Mucosa of rectum (tissue), 2 donors: Measurements from ENCODE around the gene MCTP1.

Experiments used
- H3K27ac ChIP-seq, 2 donors: one replicate each; pipeline ENCODE4 v1.7.0; 2013; ENCODE audit warnings: inconsistent platforms in 2 of 2, low read depth in 2 of 2, low read length in 2 of 2
- H3K27me3 ChIP-seq, 2 donors: one replicate each; pipeline ENCODE4 v1.7.0; 2013; ENCODE audit warnings: low read length in 2 of 2; ENCODE audit not compliant: control insufficient read depth in 2 of 2, insufficient read depth in 2 of 2
- H3K36me3 ChIP-seq, 2 donors: one replicate each; pipeline ENCODE4 v1.7.0; 2013; ENCODE audit warnings: low read length in 2 of 2; ENCODE audit not compliant: control insufficient read depth in 2 of 2, insufficient read depth in 2 of 2
- H3K4me1 ChIP-seq, 2 donors: one replicate each; pipeline ENCODE4 v1.7.0; 2013; ENCODE audit warnings: low read length in 2 of 2, mild to moderate bottlenecking in 1 of 2; ENCODE audit not compliant: control insufficient read depth in 2 of 2, insufficient read depth in 2 of 2
- H3K4me3 ChIP-seq, 2 donors: one replicate each; pipeline ENCODE4 v1.7.0; 2013; ENCODE audit warnings: low read length in 2 of 2
- H3K9ac ChIP-seq, 2 donors: one replicate each; pipeline ENCODE4 v1.7.0; 2013; ENCODE audit warnings: low read length in 2 of 2, low read depth in 1 of 2, mild to moderate bottlenecking in 1 of 2
- H3K9me3 ChIP-seq, 2 donors: one replicate each; pipeline ENCODE4 v1.7.0; 2013; ENCODE audit warnings: low read length in 2 of 2; ENCODE audit not compliant: control insufficient read depth in 2 of 2
- donor health status: healthy.
- donor health status: Normal muscosa, but diverticular disease.

MCTP1 gene

GRCh38 chr5:95194856-95195255 is 90.0 kb downstream of the MCTP1 start:
- no peaks in the 10 kb centered on the region for H3K9me3 ChIP-seq

DNA sequence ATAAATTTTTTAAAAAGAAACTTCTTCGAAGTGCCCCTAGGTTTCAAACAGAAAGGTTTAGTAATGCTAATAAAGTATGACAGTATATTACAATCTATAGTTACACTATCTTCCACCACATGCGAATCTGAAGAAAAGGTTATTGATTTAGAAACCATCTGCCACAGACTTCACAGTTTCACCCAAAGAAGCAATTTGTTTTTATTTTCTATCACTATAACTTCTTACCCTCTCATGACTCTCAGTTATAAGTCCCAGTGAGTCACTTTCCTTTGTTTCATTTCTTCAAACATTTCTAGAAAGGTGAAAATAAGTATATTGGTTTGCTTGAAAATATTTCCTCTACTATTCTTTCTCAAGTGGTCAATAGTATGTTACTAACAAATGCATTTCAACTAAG is 93.6 kb downstream of the MCTP1 start:
- no peak overlapping the region for H3K9ac ChIP-seq
- no peaks in the 10 kb centered on the region for H3K4me1 ChIP-seq
- H3K4me3 ChIP-seq, result no peak overlapping the region
- no peaks in the 10 kb centered on the region for H3K9me3 ChIP-seq
- H3K36me3 ChIP-seq, result no peaks in the 10 kb centered on the region
- no peak overlapping the region for H3K27ac ChIP-seq
- H3K27me3 ChIP-seq, result no peaks in the 10 kb centered on the region

More at GRCh38 chr5:95194856-95195255, 90.0 kb downstream of the MCTP1 start:
- H3K4me1 ChIP-seq, result no peaks in the 10 kb centered on the region
- H3K4me3 ChIP-seq, result no peak overlapping the region
- no peaks in the 10 kb centered on the region for H3K36me3 ChIP-seq
- H3K9ac ChIP-seq, result no peak overlapping the region
- H3K27ac ChIP-seq, result no peak overlapping the region
- H3K27me3 ChIP-seq, result no peaks in the 10 kb centered on the region

DNA sequence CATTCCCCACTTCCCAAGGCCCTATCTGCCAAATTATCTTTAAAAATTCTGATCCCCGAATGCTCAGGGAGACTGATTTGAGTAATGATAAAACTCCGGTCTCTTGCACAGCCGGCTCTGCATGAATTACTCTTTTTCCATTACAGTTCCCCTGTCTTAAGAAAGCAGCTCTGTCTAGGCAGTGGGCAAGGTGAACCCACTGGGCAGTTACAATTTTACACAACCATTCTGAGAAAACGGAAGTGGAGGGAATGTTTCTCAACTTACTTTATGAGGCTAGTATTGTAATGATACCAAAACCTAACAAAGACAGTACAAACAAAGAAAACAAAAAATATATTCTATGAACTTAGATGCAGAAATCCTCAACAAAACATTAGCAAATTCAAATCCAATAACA is 100.0 kb downstream of the MCTP1 start:
- H3K4me1 ChIP-seq, result no peaks in the 10 kb centered on the region
- H3K9ac ChIP-seq, result no peak overlapping the region
- H3K9me3 ChIP-seq, result no peaks in the 10 kb centered on the region
- no peaks in the 10 kb centered on the region for H3K36me3 ChIP-seq
- H3K27me3 ChIP-seq, result no peaks in the 10 kb centered on the region
- no peak overlapping the region for H3K27ac ChIP-seq
- no peak overlapping the region for H3K4me3 ChIP-seq

- H3K27ac ChIP-seq, result no peak overlapping the region
- H3K4me3 ChIP-seq, result no peak overlapping the region
- H3K9ac ChIP-seq, result no peak overlapping the region
- H3K36me3 ChIP-seq, result no peaks in the 10 kb centered on the region
- H3K9me3 ChIP-seq, result no peaks in the 10 kb centered on the region
- H3K27me3 ChIP-seq, result no peaks in the 10 kb centered on the region
- no peaks in the 10 kb centered on the region for H3K4me1 ChIP-seq
Observed at GRCh38 chr5:95181644-95182043, 103.2 kb downstream of the MCTP1 start.

DNA sequence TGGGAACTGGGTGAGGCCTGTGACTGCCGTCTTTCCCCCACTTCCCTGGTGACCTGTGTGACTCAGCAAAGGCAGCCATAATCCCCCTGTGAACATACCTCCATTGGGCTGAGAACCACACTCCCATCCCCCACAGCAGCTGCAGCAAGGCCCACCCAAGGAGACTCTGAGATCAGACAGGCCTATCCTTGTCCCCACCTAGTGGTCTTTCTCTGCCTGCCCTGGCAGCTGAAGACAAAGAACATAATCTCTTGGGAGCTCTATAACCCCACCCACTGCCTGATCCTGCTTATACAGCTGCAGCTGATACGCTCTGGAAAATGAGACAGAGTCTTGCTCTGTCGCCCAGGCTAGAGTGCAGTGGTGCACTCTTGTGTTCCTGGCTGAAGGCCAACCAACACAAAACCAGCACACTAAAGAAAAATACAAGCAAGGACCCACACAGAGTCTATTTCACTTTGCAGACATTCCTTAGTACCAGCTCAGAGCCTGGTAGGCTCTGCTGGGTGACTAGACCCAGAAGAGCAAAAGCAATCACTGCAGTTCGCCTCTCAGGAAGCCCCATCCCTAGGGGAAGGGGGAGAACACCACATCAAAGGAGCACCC is 106.7 kb downstream of the MCTP1 start:
- H3K9me3 ChIP-seq, result no peaks in the 10 kb centered on the region
- no peaks in the 10 kb centered on the region for H3K36me3 ChIP-seq
- no peak overlapping the region for H3K9ac ChIP-seq
- H3K27me3 ChIP-seq, result no peaks in the 10 kb centered on the region
- no peaks in the 10 kb centered on the region for H3K4me1 ChIP-seq
- H3K27ac ChIP-seq, result no peak overlapping the region
- no peak overlapping the region for H3K4me3 ChIP-seq

DNA sequence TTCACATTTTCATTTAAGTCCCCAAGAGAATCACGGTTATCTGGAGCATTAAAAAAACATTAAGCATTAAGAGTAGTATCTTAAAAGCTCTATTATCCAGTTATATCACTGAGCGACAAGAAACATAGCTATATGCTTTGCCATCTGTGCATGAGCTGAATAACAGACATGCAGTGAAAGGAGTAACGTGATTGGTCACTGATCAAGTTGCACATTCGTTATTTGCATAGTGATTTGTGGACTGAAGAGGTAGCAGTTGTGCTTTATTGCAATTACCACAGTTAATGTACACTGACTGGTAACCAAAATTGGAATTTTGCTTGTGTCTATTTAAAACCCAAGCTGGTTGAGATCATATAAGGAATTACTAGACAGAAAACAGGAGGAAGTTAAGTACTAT is 107.4 kb downstream of the MCTP1 start:
- Histone ChIP-seq H3K4me3 (no peak overlapping the region), H3K27me3 (no peaks in the 10 kb centered on the region), H3K9ac (no peak overlapping the region), H3K36me3 (no peaks in the 10 kb centered on the region), H3K9me3 (no peaks in the 10 kb centered on the region), H3K27ac (no peak overlapping the region), H3K4me1 (no peaks in the 10 kb centered on the region)

DNA sequence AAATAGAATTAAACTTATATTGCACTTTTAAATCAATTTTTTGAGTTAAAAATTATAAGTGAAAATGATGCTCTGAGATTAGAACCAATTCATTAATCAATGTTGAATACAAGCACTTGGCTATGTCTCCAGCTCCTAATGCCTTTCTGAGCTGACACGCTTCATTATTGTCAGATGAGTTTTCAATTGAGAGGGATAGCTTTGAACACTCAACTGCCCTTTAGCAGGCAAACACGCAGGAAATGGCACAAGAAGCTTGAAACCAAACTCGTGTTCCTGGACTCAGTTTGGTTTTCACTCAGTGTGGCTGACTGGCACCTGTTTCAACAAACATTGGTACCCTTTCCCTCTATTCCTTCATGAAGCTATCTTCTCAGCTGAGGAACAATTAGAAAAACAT is 109.8 kb downstream of the MCTP1 start:
- Histone ChIP-seq H3K9me3 (no peaks in the 10 kb centered on the region), H3K4me1 (no peaks in the 10 kb centered on the region), H3K36me3 (no peaks in the 10 kb centered on the region), H3K27me3 (no peaks in the 10 kb centered on the region), H3K9ac (no peak overlapping the region), H3K4me3 (no peak overlapping the region), H3K27ac (no peak overlapping the region)

DNA sequence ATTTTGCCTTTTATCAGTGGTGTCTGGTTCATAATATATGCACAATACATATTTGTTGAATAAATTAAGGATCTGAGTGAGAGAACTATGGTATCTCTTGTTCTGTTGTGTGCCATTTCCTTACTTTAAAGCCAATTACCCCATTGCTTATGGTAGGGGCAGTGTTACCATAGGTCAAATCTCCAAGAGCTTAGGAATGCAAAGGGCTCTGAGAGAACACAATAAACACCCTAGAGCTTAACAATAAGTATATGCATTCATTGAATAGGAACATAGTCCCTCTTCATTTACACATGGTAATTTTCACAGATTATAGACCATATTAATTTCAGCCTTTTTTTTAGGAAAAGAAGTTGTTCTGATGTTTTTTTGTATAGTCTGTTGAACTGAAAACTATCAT is 112.2 kb downstream of the MCTP1 start:
- Histone ChIP-seq H3K9ac (no peak overlapping the region), H3K36me3 (no peaks in the 10 kb centered on the region), H3K4me1 (no peaks in the 10 kb centered on the region), H3K27ac (no peak overlapping the region), H3K4me3 (no peak overlapping the region), H3K9me3 (no peaks in the 10 kb centered on the region), H3K27me3 (no peaks in the 10 kb centered on the region)

- Histone ChIP-seq H3K4me3 (no peak overlapping the region), H3K27ac (no peak overlapping the region), H3K36me3 (no peaks in the 10 kb centered on the region), H3K9ac (no peak overlapping the region), H3K27me3 (no peaks in the 10 kb centered on the region), H3K4me1 (no peaks in the 10 kb centered on the region), H3K9me3 (no peaks in the 10 kb centered on the region)
Observed at GRCh38 chr5:95164861-95165260, 120.0 kb downstream of the MCTP1 start.

GRCh38 chr5:95163079-95163478 is 121.8 kb downstream of the MCTP1 start:
- no peak overlapping the region for H3K9ac ChIP-seq
- H3K36me3 ChIP-seq, result no peaks in the 10 kb centered on the region
- no peak overlapping the region for H3K4me3 ChIP-seq
- no peaks in the 10 kb centered on the region for H3K4me1 ChIP-seq
- no peak overlapping the region for H3K27ac ChIP-seq
- H3K27me3 ChIP-seq, result no peaks in the 10 kb centered on the region
- H3K9me3 ChIP-seq, result no peaks in the 10 kb centered on the region
